MM.1S (cell line): ENCODE data around the gene APEH.

Source experiments
- EZH2 ChIP-seq: fragments of 300-600 bp; sonication (generic); optimal IDR thresholded peaks from 2 replicates; pipeline ENCODE3; 2017; ENCODE audit warnings: low read depth, mild to moderate bottlenecking, antibody characterized with exemption, low read length, mixed read lengths
- EZH2phosphoT487 ChIP-seq: fragments of 300-600 bp; sonication (generic); IDR thresholded peaks from 2 replicates; pipeline ENCODE4 v1.6.1; 2018; ENCODE audit warnings: antibody characterized with exemption, low read length
- TF ChIP-seq, protein P1 (sequence below): fragments of 300-600 bp; sonication (generic); IDR thresholded peaks from 2 replicates; pipeline ENCODE4 v1.5.1; 2016; ENCODE audit warnings: antibody characterized with exemption, low read length, mixed read lengths

DNA sequence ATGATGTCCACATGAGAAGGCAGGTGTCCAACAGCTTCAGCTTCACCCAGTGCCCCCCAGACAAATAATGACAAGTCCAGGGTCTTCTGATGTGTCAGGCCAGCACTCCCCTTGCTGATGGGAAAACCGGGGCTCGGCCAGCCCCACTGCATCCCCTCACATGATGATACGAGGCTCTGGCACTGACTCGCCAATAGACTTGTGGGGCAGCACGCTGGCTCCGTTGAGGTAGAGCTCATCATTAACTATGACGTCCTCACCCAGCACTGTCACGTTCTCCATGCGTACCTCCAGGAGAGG lies 47.4 kb downstream of the APEH start:
- TF ChIP-seq EZH2phosphoT487 (no peak), EZH2 (no peak)
- TF ChIP-seq, protein P1, sequence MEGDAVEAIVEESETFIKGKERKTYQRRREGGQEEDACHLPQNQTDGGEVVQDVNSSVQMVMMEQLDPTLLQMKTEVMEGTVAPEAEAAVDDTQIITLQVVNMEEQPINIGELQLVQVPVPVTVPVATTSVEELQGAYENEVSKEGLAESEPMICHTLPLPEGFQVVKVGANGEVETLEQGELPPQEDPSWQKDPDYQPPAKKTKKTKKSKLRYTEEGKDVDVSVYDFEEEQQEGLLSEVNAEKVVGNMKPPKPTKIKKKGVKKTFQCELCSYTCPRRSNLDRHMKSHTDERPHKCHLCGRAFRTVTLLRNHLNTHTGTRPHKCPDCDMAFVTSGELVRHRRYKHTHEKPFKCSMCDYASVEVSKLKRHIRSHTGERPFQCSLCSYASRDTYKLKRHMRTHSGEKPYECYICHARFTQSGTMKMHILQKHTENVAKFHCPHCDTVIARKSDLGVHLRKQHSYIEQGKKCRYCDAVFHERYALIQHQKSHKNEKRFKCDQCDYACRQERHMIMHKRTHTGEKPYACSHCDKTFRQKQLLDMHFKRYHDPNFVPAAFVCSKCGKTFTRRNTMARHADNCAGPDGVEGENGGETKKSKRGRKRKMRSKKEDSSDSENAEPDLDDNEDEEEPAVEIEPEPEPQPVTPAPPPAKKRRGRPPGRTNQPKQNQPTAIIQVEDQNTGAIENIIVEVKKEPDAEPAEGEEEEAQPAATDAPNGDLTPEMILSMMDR: no peak
